Measurements from ENCODE around the gene CD8B.
"Not testable (repeated sequence)": the region's sequence is repeated elsewhere in the genome, so short reads cannot be mapped to it uniquely, and the experiment has no call there.

DNA sequence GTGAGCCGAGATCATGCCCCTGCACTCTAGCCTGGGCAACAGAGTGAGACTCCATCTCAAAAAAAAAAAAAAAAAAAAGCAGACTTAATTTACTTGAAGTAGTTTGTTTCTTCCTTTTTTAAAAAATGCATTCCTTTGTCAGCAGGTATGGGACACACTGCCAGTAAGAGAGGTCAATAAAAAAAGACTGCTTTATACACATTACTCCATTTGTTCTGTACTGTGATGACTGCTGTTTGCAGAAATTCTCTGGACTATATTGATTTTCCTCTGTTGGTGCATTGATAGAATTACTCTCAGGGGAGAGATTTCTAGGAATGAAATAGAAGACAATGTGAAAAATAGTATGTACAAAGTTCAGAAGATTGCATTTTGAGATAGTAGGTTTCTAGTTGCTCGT lies 21.2 kb upstream of the CD8B start:
- TF ChIP-seq POLR2A, TAF1, POLR2AphosphoS5, SPI1 (IDR thresholded peaks at IDR 0.05; ENCODE audit: low read depth, low read length): not testable (repeated sequence)

All from GM12891 (cell line).